HG03565 (cell line): ENCODE measurements around the gene CHRNB2.

Experiments
- ATAC-seq: cut with Tn5 transposase; IDR thresholded peaks from one replicate; pipeline ENCODE4 v1.9.1; 2021; ENCODE audit warnings: mild to moderate bottlenecking, moderate library complexity; ENCODE audit not compliant: unreplicated experiment

Gene CHRNB2

GRCh38 chr1:154551474-154551873 is 16.1 kb upstream of the CHRNB2 start:
- ATAC-seq: no peak

GRCh38 chr1:154552036-154552435 is 15.5 kb upstream of the CHRNB2 start:
- ATAC-seq: no peak

DNA sequence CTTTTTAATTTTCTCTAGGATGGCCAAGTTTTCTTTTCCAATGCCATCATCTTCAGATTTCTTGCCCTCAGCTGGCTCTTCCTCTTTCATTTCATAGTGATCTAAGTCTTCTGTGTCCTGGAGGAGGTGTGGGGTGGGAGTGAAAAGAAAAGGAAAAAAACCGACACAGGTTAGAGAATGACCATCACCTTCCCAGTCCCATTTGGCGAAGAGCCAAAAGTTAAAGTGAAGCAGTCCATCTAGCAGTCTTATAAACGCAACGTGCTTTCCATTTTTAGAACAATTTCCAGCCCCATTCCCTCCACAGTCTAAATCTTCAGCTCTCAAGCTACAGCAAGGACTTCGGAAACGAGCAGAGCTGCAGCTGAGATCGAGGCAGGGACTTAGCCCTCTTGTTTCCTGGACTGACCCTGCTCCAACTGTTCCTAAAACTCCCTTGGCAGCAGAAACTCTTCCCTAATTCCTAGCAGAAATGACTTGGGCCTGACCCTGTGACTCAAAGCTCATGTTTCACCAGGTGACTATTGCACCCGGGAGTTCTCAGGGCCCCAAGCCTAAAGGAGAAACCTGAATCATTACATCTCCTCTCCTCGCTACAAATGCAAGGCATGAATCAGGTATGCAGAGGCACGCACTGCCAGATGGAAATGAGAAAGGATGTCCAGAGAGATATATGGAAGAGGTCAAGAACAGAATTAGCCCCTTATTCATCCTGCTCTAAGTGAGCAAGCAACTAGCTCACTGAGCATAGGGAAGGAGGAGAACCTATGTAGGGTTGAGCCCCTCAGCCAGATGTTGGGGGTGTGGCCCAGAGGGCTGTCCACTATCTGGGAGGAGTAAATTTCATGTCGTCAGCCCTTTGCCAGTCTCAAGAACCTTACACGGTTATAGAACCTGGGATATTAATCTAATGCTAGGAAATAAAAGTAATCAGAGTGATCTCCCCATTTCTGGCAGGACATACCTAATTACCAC is 14.2 kb upstream of the CHRNB2 start:
- ATAC-seq: no peak

DNA sequence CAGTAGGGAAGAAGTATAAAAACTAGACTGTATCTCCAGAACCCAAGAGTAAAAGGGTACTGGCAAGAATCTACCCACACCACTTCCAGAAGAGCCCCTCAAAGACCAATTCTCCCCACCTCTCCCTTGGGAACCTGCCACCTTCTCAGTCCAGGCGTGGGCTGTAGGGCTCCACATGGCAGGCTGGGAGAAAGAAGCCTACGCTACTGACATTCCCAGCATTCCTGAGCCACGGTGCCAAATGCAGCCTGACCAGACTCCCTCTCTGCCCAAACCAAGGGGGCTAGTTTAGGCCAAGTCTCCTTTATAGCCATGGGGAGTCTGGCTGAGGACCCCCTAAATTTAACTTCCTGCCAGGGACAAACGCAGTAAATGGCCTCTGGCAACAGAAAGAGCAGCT is 11.2 kb upstream of the CHRNB2 start:
- ATAC-seq: no peak

DNA sequence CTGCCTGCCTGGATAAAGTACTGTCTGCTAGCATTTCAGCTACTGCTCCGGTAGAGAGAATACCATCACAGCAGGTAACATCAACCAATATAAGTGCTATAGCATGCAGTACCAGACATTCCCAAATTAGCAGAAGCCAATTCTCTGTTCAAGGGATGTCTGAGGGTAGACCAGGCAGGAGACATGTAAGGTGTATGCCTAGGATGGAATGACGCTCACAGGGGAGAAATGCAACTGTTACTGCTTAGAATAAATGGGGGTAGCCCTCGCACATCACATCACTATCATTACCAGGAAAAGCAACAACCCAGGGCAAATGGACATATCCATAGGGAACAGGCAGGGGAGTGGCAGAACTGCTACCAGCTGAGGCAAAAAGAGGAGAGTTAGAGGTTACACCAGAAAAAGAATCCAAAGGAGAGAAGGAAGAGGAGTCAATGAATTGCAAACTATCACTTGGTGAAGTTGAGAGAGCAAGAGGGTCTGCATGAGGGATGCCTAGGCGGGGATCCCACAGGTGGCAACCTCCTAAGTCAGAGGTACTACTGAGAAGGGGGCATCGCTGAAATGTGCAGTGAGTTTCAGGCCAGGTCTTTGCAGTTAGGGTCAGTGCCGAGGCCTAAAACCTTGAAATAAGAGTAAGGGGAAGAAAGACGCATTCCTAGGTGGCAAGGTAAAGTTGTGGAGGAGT is 10.2 kb upstream of the CHRNB2 start:
- ATAC-seq: no peak

GRCh38 chr1:154557939-154558719 is 9.4 kb upstream of the CHRNB2 start, which contains the start of gene UBE2Q1:
UBE2Q1 (minus strand) TSS chr1:154558662; CDS start chr1:154558553, 109 bp downstream.
- peak; percentile 3 for ATAC-seq

GRCh38 chr1:154558720-154559465 is 8.7 kb upstream of the CHRNB2 start:
- ATAC-seq: peak; percentile 89

GRCh38 chr1:154559466-154560044 is 8.0 kb upstream of the CHRNB2 start:
- peak; percentile 45 for ATAC-seq

DNA sequence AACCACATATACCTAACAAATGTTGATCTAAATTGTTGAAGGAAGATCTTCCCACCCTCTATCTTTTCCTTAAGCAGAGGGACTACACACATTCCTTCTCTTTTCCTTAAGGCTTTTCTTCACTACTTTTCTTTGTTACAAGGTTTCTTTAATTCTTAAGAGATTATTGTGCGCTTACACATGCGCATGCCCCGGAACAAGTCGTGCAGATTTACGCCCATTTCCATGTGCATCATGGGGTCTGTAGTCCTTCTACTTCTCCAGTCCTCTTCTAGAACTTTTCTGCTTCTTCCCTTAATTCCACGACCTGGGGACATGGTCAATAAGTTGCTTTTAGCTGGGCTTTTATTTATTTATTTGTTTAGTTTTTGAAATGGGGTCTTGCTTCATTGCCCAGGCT is 1.7 kb upstream of the CHRNB2 start:
- no peak for ATAC-seq

- ATAC-seq: no peak
Measured at GRCh38 chr1:154568157-154568815, 708 bp downstream of the CHRNB2 start.

GRCh38 chr1:154571244-154571963 is 3.8 kb downstream of the CHRNB2 start:
- no peak for ATAC-seq

DNA sequence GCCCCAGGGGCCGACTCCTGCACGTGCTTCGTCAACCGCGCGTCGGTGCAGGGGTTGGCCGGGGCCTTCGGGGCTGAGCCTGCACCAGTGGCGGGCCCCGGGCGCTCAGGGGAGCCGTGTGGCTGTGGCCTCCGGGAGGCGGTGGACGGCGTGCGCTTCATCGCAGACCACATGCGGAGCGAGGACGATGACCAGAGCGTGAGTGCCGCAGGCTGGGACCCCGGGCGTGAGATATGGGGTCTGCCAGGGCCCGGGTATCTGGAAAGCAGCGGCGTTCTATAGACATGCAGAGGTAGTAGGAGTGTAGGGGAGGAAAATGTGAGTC is 4.3 kb downstream of the CHRNB2 start:
- no peak for ATAC-seq

DNA sequence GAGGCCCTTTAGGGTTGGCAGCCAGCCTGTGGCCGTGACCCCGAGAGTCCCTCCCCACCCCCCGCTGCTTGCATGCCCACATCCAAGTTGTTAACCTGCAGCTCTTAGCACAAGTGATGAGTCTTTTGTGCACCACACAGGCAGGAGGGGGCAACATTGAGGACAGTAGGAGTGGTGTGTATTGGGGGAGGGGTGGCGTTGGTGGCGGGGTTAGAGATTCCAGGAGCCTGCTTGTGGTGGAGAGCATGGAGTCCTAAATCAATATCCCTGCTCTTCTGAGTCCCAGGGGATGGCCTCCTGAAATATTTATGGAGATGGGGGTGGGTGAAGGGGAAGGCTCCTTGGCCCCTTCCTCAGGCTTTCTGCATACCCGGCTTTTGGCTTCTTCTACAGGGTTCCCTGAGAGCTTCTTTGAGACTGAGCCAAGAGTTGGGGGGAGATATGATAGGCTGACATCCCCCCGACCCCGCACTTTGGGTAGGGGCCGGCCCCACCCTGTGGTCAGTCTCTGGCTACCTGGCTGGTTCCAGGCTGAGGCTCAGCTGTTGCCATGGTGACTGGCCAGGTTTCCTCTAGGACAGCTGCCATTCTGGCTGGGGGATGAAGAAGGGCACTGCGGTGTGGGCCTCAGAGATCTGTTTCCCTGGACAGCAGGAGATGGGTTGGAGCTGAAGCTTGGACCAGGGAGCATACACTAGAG is 5.0 kb downstream of the CHRNB2 start:
- ATAC-seq: no peak

- ATAC-seq: no peak
Measured at GRCh38 chr1:154573168-154573510, 5.6 kb downstream of the CHRNB2 start.

DNA sequence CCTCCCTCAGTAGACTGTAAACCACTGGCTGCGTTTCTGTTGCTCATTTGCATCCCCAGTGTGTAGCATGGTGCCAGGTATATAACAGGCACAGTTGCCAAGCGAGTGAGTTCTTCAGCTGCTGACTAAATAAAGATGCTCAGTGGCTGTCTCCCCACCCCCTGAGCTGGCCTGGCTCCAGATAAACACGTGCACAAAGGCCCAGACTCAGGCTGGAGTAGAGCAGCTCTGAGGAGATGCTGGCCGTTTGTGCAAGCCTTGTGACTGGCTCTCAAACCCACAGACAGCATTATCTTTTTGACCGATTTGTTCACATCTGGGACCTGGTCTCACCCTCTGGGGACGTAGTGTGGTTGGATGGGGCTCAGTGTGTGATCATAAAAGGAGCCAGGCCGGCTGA is 7.1 kb downstream of the CHRNB2 start:
- ATAC-seq: no peak

DNA sequence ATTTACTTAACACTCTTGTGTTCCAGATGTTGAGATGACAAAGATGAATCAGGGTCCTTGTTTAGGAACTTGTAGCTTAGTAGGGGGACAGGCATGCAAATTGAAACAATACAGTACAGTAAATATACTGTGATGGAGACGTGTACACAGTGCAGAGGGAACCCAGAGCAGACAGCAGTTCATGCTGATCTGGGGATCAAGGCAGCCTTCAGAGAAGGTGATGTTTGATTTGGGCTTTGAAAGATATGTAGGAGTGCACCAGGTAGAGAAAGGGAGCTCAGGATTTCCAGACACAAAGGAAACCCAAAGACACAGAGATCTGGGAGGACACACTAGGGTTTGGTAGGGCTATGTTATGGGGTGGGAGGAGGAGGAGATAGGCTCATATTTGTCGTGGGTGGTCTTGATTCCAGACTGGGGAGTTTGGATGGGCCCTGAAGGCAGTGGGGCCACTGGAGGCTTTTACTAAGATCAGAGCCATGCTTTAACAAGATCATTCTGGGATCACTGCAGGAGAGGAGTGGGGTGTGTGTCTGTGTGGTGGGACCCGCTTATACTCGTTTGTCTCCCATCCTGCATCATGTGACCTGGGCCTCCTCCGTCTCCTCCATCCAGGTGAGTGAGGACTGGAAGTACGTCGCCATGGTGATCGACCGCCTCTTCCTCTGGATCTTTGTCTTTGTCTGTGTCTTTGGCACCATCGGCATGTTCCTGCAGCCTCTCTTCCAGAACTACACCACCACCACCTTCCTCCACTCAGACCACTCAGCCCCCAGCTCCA is 7.8 kb downstream of the CHRNB2 start:
- no peak for ATAC-seq

DNA sequence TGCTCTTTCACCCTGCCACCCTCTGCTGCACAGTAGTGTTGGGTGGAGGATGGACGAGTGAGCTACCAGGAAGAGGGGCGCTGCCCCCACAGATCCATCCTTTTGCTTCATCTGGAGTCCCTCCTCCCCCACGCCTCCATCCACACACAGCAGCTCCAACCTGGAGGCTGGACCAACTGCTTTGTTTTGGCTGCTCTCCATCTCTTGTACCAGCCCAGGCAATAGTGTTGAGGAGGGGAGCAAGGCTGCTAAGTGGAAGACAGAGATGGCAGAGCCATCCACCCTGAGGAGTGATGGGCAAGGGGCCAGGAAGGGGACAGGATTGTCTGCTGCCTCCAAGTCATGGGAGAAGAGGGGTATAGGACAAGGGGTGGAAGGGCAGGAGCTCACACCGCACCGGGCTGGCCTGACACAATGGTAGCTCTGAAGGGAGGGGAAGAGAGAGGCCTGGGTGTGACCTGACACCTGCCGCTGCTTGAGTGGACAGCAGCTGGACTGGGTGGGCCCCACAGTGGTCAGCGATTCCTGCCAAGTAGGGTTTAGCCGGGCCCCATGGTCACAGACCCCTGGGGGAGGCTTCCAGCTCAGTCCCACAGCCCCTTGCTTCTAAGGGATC is 8.5 kb downstream of the CHRNB2 start:
- ATAC-seq: no peak
